DMS 273 (cell line): ENCODE data around the gene NDUFAF3.
A peak's percentile ranks its signal among the peaks of the same experiment; 100 is the strongest.

Source experiments
- DNase-seq: peaks from one replicate; lab custom pipeline; 2025; ENCODE audit not compliant: unreplicated experiment; lab: John Stamatoyannopoulos, UW

NDUFAF3 gene, protein sequence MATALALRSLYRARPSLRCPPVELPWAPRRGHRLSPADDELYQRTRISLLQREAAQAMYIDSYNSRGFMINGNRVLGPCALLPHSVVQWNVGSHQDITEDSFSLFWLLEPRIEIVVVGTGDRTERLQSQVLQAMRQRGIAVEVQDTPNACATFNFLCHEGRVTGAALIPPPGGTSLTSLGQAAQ

GRCh38 chr3:49021813-49022687 lies at the start of gene NDUFAF3:
Gene NDUFAF3 (plus strand): TSS chr3:49022121. CDS start chr3:49022145, 24 bp downstream.
- peak; percentile 97 for DNase-seq

- DNase-seq = no peak
Observed at GRCh38 chr3:48974076-48974864, 47.7 kb upstream of the NDUFAF3 start.

DNA sequence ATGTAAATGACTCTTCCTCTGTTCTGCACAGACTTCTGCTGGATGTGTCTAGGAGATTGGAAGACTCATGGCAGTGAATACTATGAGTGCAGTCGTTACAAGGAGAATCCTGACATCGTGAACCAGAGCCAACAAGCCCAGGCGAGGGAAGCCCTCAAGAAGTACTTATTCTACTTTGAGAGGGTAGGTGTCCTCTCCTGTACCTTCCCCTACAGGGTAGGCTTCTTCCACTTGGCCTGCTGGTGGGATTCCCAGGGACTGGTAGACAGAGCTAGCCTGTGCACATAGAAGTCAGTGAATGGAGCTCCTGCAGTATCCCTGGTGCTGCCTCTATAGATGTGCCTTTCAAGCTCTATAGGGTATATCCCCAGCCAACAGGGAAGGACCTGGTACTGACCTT lies 42.5 kb upstream of the NDUFAF3 start:
- DNase-seq = no peak

DNA sequence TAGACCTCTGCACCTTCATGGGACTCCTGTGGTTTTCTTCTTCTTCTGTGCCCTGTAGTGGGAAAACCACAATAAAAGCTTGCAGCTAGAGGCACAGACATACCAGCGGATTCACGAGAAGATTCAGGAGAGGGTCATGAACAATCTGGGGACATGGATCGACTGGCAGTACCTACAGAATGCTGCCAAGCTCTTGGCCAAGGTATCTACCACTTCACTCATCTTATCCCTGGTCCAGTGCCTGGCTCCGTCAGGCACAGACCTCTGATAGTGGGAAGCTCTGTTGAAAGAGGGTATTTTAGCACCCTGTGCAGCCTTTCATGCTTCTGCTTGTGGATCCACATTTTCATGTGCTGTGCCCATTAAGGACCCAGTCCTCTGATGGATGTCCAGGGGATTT lies 41.6 kb upstream of the NDUFAF3 start:
- no peak for DNase-seq

DNA sequence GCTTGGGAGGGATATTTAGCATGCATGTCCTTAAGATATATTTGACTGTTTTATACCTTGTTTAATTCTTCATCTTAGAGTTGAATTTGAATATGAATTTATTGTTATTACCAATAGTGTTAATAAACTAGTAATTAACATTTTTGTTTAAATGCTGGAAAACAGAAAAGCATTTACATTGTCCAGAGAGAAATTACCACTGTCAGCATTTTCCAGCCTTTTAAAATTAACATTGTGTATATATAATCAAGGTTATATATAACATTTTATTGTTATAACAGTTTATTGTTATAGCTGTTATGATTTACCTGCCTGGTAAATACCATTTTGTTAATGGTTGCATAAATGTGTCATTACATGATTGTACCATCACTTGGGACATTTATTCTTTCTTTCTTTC lies 39.9 kb upstream of the NDUFAF3 start:
- no peak for DNase-seq

GRCh38 chr3:48982686-48983085 lies 39.2 kb upstream of the NDUFAF3 start:
- DNase-seq = no peak

GRCh38 chr3:48983096-48983495 lies 38.8 kb upstream of the NDUFAF3 start:
- DNase-seq = no peak

GRCh38 chr3:48984663-48985062 lies 37.3 kb upstream of the NDUFAF3 start:
- DNase-seq = no peak

DNA sequence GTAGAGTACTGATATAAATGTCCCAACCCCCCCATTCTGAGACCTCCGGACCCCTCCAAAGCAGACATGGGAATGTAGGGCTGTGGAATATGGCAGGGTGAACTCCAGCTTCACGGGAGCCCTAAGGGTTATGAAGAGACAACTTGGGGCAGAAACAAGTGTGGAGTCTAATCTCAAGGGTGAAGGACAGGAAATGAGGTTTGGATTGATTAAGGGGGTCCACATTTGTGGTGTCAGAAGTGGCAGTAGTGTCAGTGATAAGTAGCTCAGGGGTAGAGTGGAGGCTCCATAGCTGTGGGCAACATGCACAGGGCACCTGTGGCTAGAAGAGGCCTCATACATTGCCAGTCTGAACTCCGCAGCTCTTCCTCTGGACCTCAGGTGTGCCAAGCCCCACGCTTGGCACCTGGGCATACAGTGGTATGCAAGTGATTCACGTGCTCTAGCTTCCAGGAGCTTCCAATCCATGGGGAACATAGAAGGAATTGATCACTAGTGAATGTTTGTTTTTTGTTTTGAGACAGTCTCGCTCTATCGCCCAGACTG lies 36.0 kb upstream of the NDUFAF3 start:
- DNase-seq = no peak

GRCh38 chr3:48989126-48989795 lies 32.7 kb upstream of the NDUFAF3 start:
- no peak for DNase-seq

DNA sequence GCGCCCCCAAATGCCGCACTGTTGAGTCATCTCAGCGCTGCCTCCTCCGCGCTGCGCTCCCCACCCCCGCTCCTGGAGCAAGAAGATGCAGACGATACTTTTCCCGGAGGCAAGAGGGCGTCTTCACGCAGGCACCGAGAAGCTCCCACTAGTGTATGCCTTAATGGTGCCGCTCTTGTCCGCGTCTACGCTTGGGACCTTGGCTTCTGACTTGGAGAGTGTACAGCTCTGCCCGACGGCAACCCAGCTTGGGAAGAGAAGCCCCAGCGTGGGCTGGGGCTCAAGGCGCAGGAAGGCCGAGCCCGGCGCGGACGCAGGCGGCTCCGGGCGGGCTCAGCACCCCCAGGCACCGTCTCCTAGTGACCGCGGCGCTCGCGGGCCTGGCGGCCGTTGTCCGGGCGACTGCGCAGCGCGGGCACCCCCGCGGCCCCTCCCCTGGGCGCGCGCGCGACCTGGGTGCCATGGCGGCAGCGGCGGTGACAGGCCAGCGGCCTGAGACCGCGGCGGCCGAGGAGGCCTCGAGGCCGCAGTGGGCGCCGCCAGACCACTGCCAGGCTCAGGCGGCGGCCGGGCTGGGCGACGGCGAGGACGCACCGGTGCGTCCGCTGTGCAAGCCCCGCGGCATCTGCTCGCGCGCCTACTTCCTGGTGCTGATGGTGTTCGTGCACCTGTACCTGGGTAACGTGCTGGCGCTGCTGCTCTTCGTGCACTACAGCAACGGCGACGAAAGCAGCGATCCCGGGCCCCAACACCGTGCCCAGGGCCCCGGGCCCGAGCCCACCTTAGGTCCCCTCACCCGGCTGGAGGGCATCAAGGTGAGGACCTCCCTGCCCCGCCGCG lies 31.9 kb upstream of the NDUFAF3 start, which contains the start of gene P4HTM:
P4HTM (plus strand) TSS at position 446 of the 840 bp plus-strand sequence; CDS start at position 462, 16 bp downstream.
- peak; percentile 80 for DNase-seq

- peak; percentile 48 for DNase-seq
Observed at GRCh38 chr3:48990636-48991469, 31.1 kb upstream of the NDUFAF3 start.

DNA sequence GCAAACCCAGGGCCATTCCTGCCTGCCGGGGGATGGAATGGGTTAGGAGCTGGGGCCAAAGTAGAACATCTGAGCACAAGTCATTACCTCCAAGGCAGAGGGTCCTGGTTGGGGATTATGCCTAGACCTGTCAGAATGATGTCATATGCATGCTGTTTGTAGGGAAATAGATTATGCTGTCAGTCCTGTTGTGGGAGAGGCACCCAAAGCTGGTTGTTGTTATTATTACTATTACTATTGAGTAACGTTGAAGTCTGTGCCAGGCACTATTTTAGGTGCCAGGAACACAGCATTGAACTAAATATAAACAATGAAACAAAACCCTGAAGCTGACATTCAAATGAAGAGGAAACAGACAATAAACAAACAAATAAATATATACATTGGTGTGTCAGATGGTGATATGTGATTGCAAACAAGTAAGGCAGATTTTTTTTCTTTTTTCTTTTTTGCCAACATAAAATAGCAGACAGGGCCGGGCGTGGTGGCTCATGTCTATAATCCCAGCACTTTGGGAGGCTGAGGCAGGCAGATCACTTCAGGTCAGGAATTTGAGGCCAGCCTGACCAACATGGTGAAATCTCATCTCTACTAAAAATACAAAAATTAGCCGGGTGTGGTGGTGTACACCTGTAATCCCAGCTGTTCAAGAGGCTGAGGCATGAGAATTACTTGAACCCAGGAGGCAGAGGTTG lies 29.9 kb upstream of the NDUFAF3 start:
- no peak for DNase-seq

- no peak for DNase-seq
Observed at GRCh38 chr3:48993834-48994233, 28.1 kb upstream of the NDUFAF3 start.

DNA sequence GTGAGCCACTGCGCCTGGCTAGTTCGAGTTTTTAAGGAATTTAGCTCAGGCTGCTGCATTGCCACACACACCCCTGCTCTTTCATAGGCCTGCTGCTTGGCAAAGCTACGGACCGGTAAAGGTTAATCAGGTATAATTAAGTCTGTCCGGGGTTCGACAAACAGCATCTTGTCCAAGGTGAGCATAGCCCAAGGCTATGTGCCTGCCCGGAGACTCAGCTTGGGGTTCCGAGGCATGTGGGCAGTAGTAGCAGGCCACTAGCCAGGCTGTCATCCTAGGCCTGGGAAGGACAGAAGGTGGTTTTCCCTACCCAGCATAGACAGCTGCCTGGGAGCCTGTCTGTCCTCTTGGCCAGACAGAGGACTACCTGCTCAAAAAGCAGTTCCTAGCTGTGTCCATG lies 25.3 kb upstream of the NDUFAF3 start:
- no peak for DNase-seq

DNA sequence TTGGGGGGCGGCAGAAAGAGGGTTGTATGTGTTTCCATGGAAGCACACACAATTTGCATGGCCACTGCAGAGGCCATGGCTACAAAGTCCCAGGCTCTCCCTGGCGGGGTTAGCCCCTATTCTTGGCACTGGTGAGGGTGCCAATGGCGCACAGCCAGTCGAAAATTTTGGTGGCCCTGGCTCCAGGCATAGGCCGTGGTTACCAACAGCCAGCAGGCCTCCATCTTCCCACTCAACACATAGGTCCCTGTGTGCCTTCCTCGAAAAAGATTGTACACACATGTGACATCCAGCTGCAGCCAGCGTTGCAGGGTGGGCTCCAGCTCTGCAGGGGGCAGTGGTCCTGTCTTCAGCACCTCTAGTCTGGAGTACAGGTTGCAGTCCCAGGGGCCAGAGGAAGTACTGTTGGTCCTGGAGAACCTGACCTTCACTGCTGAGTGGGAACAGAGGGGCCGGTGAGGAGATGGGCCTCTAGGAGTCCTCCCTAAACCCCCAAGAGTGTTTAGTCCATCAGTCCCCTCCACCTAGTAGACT lies 24.8 kb upstream of the NDUFAF3 start:
- DNase-seq = no peak

DNA sequence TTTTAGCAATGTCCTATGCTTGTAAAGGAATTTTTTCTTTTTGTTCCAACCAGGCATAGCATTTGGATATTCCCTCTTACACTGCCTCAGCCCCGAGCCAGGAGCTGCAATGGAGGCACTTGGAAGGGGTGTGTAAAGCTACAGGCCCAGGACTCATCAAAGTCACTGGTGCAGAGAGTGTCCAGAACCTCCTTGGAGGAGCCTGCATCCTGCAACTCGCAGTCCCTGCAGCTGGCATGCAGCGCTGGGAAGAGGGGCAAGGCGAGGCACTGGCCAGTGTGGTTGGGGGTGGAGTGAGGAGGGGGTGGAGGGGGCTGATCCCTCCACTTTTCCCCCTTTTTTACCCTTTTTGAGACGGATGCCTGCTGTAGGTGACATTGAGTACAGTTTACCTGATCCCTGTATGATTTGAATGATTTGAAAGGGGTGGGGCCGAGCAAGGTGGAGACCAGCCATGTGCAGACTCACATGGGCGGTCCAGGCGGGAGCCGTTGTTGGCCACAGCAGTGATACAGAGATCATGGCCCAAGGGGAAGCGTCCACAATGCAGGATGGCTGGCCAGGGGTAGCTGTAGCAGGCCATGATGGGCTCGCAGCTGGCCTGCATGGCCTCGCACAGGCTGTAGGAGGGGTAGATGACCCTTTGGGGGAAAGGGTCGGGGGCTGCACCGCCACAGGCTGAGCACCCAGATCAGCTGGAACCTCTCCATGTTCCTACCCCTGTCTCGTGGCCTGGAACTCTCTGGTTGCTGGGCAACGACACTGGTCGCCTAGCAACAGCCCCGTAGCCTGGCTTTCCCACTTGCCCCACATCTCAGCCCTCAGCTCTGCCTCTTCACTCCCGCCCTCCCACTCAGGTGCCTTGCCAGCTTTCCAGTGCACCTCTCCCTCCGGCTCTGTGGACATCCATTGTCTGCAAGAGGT lies 23.9 kb upstream of the NDUFAF3 start:
- DNase-seq = peak; percentile 58
